Fibroblast of the conjunctiva (primary cell): Measurements from ENCODE around the gene ADSS1.

Experiments used
- DNase-seq: peaks from one replicate; pipeline ENCODE4 v3.0.0-alpha.2; 2010; ENCODE audit warnings: low read depth

ADSS1 gene

DNA sequence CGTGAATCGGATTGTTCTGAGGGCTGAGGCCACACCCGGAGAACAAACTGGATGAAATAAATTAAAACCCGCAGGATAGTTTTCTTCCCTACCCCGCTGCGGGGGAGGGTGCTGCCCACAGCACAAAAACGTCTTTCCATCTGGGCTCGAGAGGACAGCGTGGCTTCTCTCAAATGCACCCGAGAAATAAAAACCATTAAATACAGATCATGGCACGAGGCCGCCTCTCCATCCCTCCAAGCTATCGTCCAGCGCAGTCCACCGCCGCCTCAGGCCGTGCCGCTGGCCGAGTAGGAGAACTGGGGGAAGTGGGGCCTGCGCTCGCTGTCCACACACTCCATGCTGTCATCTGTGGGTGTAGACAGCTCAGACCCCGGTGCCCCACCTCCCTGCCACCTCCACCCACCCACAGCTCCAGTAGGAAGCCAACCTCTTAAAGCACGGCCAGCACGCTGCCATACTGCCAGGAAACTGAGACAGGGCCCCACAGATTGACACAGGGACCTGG is 46.1 kb downstream of the ADSS1 start:
- DNase-seq, result no peak

DNA sequence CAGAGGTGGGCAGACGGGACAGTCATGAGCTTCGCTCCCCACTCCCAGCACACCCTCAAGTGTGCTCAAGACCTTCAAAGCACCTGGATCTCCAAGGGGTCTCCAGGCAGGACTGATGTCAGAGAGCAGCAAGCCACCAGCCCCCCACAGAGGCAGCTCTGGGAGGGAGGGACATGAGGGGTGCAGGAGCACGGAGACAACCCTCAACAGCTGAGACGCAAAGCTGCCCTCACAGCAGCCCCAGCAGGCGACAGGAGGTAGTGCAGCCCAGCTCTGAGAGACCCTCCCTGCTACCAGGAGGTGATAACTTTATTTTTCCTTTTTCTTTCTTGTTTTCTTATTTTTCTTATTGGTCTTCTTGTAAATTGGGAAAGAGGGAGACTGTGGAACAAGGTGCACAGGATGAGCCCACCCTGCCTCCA is 46.8 kb downstream of the ADSS1 start:
- no peak for DNase-seq

DNA sequence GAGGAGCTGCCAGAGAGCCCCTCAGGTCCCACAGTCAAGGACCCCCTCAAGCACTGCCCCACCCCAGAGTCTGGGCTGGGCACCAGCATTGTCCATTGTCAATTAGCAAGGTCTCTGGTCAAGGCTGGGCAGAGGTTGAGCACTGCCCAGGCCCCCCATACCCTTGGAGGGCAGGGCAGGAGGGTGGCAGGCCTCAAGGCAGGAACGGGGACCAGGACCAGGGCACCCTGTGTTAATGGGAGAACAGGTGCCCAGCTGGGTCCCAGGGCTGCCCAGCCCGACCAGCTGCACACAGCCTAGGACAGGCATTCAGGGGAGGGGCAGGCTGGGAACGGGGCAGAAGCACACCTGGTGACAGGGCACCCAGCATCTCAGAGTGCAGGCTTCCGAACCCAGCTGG is 47.3 kb downstream of the ADSS1 start:
- DNase-seq, result no peak

DNA sequence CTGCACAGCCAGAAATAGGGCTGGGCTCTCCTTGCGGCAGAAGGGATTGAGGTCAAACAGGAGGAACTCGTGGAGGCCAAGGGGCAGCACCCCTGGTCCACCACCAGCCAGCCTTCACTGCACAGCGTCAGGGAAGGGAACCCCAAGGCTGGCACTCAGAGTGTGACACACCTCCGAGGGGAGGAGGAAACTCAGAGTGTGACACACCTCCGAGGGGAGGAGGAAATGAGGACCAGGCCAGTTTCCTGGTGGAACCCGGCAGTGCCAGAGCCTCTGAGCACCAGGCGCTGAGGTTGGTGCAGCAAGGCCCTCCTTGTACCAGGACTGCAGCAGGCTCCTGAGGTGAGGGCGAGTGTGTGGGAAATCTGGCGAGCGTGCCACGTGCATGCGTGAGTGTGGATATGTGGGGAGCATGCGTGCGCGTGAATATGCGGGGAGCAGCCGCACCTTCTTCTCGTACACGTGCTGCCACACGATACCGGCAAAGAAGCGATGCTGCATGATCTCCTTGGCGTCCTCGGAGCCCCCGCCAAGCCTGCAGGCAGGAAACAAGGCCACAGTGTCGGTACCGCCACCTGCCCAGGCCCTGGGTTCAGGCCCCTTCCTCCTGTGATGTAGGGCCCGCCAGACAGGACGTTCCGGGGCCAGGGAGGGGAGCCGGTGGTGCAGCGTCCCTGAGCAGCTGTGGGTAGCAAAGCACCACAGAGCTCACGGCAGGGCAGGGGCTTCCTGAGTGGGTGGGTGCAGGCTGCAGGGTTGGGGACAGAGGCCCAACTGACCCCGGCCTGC is 48.1 kb downstream of the ADSS1 start:
- DNase-seq, result no peak

DNA sequence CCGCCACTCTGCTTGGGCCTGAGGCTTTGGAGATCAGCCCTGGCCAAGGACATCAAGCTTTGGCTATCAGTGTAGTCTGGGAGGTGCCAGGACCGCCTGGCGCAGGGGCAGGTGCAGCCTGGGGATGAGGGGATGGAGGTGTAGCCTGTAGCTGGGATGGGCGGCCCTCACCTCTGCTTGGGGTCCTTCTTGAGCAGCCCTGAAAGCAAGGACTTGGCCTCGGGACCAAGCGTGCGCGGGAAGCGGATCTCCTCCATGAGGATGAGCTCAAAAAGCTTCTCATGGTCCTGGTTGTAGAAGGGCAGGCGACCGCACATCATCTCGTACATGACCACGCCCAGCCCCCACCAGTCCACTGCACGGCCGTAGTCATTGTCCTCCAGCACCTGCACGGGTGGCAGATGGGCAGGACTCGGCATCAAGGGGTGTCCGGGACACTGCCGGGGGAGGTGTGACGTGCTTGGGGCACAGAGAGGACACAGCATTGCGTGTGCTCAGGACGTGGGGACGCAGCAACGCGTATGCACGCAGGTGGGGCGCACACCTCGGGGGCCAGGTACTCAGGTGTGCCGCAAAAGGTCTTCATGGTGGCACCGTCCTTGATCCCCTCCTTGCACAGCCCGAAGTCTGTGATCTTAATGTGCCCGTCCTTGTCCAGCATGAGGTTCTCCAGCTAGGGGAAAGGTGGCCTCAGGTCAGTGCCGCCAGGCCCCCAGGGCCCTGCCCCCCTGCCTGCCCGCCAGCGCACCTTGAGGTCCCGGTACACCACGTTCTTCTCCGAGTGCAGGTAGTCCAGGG is 48.9 kb downstream of the ADSS1 start:
- no peak for DNase-seq

DNA sequence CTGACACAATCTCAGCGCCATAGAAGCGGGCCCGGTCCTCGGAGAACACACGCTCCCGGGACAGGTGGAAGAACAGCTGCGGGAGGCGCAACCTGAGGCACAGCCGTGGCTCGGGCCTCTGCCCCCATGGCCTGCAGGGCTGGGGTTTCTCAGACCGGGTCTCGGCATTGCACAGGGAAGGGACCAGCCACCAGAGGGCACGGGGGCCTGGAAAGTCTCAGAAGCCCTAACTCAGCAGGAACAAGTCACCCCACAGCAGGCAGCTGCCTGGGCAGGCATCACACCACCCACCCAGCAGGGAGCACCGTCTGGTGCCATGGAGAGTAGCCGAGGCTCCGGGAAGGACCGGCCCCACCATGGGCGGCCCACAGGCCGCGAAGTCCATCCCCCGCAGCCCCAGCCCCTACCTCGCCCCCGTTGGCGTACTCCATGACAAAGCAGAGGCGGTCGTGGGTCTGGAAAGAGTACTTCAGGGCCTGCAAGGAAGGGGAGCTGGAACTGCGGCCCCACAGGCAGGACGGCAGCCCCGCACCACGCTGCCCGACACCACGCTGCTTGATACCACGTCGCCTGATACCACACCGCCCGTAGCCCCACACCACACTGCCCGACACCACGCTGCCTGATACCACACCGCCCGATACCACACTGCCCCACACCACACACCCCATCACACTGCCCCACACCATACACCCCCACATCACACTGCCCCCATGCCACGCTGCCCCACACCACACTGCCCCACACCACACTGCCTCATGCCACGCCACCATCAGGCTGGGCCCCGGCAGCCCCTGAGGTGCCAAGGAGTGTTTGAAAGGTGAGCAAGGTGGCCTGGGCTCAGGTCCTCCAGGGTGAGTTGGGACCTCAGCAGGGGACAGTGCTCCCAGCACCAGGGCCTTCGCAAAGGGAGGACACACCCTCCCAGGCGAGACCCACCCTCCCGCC is 49.8 kb downstream of the ADSS1 start:
- DNase-seq, result no peak

DNA sequence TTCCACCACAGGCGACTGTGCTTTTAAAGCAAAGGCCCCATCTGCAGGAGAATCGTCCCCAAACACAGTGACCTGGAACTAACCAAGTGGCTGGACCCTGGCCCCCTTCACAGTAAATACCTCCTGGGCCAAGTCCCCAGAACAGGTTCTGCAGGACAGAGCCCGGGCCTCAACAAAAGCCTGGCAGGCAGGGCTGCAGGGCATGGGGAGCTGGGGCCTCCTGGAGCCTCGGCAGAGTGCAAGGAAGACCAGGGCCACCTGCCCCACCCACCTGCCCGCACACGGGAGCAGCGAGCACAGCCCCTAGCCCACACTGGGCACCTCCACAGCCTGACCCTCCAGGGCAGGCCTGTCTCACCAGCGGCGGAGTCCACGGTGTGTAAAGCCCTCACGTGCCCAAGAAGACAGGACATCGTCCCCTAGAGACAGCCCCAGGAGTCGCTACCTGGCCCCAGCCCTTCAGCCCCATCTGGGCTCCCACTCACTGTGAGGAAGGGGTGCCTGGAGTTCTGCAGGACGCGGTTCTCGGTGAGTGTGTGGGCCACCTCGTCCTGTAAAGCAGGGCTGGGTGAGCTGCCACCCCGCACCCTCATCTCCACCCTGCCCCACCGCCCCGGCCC is 50.5 kb downstream of the ADSS1 start:
- no peak for DNase-seq

DNA sequence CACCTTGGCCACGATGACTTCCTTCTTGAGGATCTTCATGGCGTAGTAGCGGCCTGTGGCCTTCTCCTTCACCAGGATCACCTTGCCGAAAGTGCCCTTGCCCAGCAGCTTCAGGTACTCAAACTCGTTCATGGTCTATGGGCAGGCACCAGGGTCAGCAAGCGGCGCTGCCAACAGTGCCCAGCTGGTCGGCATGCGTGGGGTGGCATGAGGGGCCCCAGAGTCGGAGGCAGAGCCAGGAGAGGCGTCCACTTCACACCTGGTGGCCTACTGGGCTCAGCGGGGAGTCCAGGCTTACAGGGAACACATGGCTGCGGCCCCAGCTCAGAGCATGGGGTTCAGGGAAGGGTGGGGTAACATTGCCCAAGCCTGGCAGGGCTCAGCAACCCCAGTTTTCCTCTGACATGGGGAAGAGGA is 51.1 kb downstream of the ADSS1 start:
- no peak for DNase-seq

DNA sequence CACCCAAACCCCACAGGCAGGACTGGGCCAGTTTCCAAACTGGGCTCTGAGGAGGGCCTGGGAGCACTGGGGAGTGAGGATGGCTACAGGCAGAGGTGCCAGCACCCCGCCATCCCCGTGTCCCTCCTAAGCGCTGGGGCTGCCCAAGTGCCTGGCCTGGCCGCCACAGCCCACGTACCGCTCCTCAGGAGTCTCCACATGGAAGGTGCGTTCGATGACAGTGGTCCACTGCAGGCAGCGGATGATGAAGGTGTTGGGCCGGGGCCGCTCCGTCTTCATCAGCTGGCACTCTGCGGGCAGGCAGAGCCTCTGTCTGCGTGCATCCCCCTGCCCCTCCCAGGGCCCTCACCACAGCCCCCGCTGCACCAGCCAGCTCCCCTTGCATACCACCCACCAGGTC is 52.5 kb downstream of the ADSS1 start:
- DNase-seq, result no peak

DNA sequence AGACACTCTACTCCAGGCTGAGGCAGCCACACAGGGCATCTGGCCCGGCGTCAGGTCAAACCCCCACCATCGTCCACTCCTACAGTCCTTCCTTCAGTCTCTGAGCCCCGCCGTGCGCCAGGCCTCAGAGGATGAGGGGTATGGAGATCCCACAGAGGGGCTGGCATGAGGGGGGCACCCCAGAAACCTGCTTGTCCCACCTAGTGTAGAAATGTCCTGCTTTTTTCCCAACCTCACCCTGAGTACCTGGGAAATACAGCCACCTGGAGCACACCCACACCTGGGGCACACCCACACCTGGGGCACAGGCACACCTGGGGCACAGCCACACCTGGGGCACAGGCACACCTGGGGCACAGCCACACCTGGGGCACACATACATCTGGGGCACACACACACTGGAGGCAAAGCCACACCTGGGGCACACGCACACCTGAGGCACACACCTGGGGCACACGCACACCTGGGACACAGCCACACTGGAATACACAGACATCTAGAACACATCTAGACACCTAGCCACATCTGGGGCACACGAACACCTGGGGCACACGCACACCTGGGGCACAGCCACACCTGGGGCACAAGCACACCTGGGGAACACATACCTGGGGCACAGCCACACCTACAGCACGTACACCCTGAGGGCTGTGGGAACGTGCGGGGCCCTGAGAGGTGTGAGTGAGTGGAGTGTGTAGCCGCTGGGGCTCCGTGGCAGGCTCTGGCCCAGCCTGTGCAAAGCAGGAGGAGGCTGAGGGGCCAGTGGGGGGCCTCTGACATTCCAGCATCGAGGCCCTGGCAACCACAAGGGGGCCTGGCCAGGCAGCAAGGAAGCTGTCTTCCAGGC is 53.2 kb downstream of the ADSS1 start:
- no peak for DNase-seq

DNA sequence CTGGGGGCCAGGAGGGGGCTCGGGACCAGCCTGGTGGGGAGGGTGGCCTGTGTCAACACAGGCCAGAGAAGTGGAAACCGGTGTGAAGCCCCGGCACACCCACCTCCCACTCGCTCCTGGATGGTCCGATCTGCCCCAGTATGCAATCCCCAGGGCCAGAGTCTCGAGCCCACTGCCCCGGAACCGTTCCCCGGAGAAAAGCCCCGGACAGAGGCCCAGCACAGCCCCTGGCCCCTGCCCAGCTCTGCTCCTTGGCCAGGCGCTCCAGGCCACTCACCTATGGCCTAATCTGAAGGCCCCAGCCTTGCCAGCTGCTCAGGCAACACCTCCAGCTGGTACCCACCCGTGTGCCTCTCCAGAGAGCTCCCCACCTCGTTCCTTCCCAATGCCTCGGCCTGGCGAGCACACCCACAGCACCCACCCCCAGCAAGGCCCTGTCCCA is 53.8 kb downstream of the ADSS1 start:
- no peak for DNase-seq

DNA sequence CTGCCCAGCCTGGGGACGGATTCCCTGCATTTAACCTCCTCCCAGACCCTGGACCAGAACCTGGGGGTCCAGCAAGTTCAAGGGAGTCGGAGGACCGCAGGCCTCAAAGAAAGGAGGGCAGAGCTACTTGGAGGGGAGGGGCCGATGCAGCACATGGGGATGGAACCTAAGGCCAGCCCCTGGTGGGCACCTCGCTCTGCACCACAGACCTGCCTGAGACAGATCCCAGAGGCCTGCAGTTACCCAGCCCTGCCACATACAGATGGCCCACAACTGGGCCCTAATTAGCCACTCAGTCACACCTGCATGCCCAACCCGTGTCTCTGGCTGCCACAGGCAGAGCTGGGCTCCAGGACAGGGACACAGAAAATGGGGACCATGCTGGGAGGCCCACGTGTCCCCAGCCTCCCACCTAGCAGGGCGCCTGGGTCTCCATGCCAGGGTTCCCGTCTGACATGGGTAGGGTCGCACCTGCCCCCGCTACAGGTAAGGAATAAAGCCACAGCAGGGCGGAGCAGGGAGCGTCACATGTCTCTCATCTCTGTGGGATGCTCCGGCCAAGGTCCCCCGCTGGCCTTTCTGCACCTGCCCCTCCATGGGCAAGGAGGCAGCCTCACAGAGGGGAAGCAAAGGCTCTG is 54.8 kb downstream of the ADSS1 start:
- DNase-seq, result no peak

DNA sequence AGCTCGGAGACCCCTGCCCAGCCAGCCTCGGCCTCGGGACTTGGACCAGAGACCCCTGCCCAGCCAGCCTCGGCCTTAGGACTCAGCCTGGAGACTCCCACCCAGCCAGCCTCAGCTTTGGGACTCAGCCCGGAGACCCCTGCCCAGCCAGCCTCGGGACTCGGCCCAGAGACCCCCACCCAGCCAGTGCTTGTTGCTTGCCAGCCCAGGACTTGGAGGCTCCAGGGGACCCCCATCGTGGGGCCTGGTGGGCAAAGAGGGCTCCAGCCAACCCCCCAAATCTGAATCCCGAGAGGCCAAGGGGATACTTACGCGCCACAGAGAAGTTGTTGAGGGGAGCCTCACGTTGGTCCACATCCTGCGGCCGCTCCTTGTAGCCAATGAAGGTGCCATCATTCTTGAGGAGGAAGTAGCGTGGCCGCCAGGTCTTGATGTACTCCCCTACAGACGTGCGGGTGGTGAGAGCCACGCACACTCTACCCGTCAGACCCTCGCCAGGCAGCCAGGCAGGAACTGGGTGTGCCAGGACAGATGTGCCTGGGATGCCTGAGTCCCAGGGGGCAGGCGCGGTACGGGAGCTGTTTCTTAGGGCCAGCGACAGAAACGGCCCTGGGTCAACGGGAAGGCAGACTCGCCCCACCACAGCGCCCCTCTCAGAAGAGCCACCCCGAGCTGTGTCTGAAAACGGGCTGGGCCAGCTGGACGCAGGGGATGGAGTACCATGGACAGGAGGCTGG is 55.9 kb downstream of the ADSS1 start:
- no peak for DNase-seq

DNA sequence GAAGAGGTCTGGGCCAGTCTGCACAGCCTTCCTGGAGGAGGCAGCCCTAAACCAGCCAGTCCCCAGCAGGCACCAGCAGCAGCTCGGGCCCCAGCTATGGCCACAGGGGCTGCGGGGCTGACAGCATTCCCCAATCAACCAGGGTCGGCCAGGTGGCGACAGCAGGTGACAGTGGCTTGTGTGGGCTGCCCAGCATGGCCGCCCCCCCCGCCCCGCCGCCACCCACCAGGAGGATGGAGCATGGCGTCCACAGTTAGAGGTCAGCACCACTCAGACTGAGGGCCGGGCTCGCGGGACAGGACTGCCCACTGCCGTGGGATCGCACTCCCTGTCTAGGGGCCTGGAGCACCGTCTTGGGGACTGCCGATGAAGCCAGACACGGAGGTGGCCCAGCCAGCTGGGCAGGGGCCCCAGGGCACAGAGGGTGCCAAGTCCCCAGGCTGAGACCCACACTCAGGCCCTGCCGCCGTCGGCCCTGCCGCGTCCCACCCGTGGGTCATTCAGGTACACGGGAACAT is 56.5 kb downstream of the ADSS1 start:
- DNase-seq, result no peak

DNA sequence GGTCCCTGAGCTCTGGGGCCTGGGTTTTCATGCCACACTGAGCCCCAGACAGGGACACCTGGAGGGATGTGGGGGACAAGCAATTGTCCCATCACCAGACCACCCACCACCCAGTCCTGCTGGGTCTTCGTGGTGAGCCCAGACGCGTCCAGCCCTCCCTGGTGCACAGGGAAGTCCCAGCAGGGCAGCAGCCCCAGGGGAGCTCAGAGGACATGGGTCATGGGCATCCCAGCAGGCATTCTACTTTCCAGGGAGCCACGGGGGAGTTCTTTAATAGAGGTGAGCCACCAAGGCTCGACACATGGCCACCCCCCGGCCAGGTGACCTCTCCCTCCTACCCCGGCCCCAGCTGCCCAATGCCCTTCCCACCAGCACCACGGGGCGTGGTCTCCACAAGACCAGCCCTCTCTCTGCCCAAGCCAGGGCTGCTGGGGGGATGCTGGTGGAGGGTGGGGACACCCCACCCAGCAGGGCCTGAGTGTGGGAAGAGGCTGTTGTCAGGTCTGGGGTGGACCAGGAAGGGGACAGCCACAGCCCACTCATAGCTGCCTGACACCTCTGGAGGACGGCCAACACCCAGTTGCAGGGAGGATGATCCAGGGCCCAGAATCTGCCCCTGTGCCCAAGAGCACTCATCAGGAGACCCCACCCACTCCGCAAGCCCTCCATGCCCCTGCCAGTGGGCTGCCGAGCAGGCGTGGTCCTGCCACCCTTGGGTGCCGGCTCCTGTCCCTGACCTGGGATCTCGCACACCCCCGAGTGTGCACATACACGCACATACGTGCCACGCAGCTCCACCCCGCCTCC is 57.4 kb downstream of the ADSS1 start:
- no peak for DNase-seq

DNA sequence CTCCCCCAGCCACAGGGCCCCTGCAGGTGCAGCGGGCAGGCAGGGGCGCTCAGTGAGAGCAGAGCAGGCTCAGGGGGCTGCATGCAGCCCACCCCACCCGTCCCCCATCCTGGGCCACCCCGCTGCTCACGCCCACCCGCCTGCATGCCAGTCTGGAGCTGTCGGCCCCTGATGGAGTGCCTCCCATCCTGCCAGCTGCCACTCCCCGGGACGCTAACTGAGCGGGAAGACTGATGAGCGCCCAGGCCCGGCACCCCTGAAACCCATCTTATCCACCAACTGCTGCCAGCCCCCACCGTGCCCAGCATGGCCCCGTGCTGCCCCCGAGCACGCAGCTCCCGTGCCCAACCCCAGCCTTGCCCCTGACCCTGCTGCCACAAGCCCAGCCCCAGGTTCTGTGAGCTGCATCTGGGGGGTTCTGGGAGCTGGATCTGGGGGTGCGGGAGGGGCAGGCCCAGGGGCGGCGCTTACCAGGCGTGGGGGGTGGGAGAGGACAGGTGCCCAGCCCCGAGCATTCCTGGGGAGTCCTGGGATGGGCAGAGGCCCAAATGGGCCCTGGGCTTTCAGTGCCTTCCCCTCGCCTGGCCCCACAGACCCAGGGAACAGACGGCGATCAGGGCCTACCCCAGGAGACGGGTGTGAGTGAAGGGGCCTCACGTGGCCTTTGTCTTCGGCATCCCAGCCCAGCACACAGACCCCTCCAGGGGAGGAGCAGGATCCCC is 58.2 kb downstream of the ADSS1 start:
- no peak for DNase-seq

DNA sequence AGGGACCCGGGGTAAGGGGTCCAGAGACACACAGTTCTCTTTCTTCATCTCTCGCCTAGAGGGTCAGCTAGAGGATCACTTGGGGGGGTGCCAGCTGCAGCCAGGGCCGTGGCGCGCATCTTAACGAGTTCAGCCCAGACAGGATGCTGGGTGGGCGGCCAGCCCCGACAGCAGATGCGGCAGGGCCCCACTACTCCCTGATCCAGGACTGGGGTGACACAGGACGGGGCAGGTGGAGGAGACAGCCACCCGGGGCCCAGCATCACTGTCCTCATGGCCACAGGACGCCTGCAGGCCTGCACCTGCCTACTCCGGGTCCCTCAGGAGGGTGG is 58.7 kb downstream of the ADSS1 start:
- no peak for DNase-seq
